IPS-NIHi11 (cell line): ENCODE data around the gene WDR82.
A peak's percentile ranks its signal among the peaks of the same experiment; 100 is the strongest.

Experiments used
- DNase-seq: peaks from one replicate; pipeline ENCODE4 v3.0.0; 2012; ENCODE audit warnings: mixed read lengths, low spot score

WDR82 gene

GRCh38 chr3:52238193-52238760 is 40.2 kb downstream of the WDR82 start:
- DNase-seq: no peak

- peak; percentile 63 for DNase-seq
These were observed 40.7 kb downstream of the WDR82 start for GRCh38 chr3:52237657-52238172.

GRCh38 chr3:52237006-52237656 is 41.3 kb downstream of the WDR82 start:
- no peak for DNase-seq

GRCh38 chr3:52236424-52236886 is 42.0 kb downstream of the WDR82 start:
- no peak for DNase-seq

GRCh38 chr3:52234516-52235447 is 43.7 kb downstream of the WDR82 start:
- no peak for DNase-seq

GRCh38 chr3:52233968-52234367 is 44.5 kb downstream of the WDR82 start:
- DNase-seq: no peak

- DNase-seq: no peak
These were observed 45.3 kb downstream of the WDR82 start for GRCh38 chr3:52233108-52233591.

GRCh38 chr3:52232279-52233107 is 46.0 kb downstream of the WDR82 start:
- DNase-seq: no peak

GRCh38 chr3:52231502-52232278 is 46.8 kb downstream of the WDR82 start:
- DNase-seq: peak; percentile 85

- no peak for DNase-seq
These were observed 47.5 kb downstream of the WDR82 start for GRCh38 chr3:52230889-52231499.

- no peak for DNase-seq
These were observed 48.0 kb downstream of the WDR82 start for GRCh38 chr3:52230461-52230860.

GRCh38 chr3:52229656-52230055 is 48.8 kb downstream of the WDR82 start:
- DNase-seq: no peak

- DNase-seq: no peak
These were observed 49.6 kb downstream of the WDR82 start for GRCh38 chr3:52228751-52229291.

- no peak for DNase-seq
These were observed 50.2 kb downstream of the WDR82 start for GRCh38 chr3:52228266-52228665.

- no peak for DNase-seq
These were observed 50.7 kb downstream of the WDR82 start for GRCh38 chr3:52227766-52228165.

GRCh38 chr3:52227117-52227516 is 51.3 kb downstream of the WDR82 start:
- no peak for DNase-seq

GRCh38 chr3:52226229-52226817 is 52.1 kb downstream of the WDR82 start:
- DNase-seq: no peak

GRCh38 chr3:52225452-52226228 is 52.8 kb downstream of the WDR82 start, which contains the start of gene TLR9:
TSS of gene TLR9 (minus strand) at chr3:52225645. CDS start at chr3:52225529, 116 bp downstream.
- no peak for DNase-seq
